CD8-positive, alpha-beta memory T cell (primary cell): ENCODE data around the gene MYO1C. TPM values are rescaled to one million over a fixed set of nuclear protein-coding genes. Genes with fewer than 3 reads are reported as not detected.
"Not testable (repeated sequence)": the region's sequence is repeated elsewhere in the genome, so short reads cannot be mapped to it uniquely, and the experiment has no call there.

Experiments used
- CTCF ChIA-PET: fragments of 350-600 bp; sonication (Branson Sonifier 250); formaldehyde crosslinking; loops from one replicate; lab custom pipeline; 2021; ENCODE audit warnings: antibody characterized with exemption; lab: Charles Lee
- POLR2A ChIA-PET: fragments of 350-600 bp; sonication (Branson Sonifier 250); formaldehyde crosslinking; loops from one replicate; lab custom pipeline; 2021; ENCODE audit warnings: antibody characterized with exemption; lab: Charles Lee
- DNase-seq, 5 donors: peaks; one replicate each; pipeline versions ENCODE4 v3.0.0 to v3.0.0-alpha.2; 2020 to 2022; ENCODE audit warnings: mixed read lengths in 1 of 5
- H3K27ac ChIP-seq: one replicate; pipeline ENCODE4 v1.7.0; 2013; ENCODE audit warnings: low read depth, mild to moderate bottlenecking, low read length, moderate library complexity
- H3K27me3 ChIP-seq: 2 replicates; pipeline ENCODE4 v1.7.0; 2013; ENCODE audit warnings: low read length, mild to moderate bottlenecking; ENCODE audit not compliant: insufficient read depth, poor library complexity, severe bottlenecking
- H3K36me3 ChIP-seq: 2 replicates; pipeline ENCODE4 v1.7.0; 2013; ENCODE audit warnings: mild to moderate bottlenecking, low read length, moderate library complexity; ENCODE audit not compliant: insufficient read depth
- H3K4me1 ChIP-seq: 2 replicates; pipeline ENCODE4 v1.7.0; 2013; ENCODE audit warnings: mild to moderate bottlenecking, low read length, moderate library complexity; ENCODE audit not compliant: insufficient read depth
- H3K4me3 ChIP-seq: 2 replicates; pipeline ENCODE4 v1.7.0; 2013; ENCODE audit warnings: mild to moderate bottlenecking, low read length
- H3K9me3 ChIP-seq: 2 replicates; pipeline ENCODE4 v1.7.0; 2013; ENCODE audit warnings: mild to moderate bottlenecking, low read length
- H3K27ac Mint-ChIP-seq, 8 donors: one replicate each; pipeline ENCODE4 v1.8.0; 2020 to 2021; ENCODE audit warnings: mixed read lengths in 8 of 8, mild to moderate bottlenecking in 6 of 8, inconsistent platforms in 3 of 8, moderate library complexity in 3 of 8
- H3K27me3 Mint-ChIP-seq, 2 donors: one replicate each; pipeline ENCODE4 v1.8.0; 2020 to 2021; ENCODE audit warnings: mixed read lengths in 2 of 2, mild to moderate bottlenecking in 1 of 2, moderate library complexity in 1 of 2
- H3K36me3 Mint-ChIP-seq, 3 donors: one replicate each; pipeline ENCODE4 v1.8.0; 2020 to 2021; ENCODE audit warnings: mixed read lengths in 3 of 3, inconsistent platforms in 1 of 3, mild to moderate bottlenecking in 1 of 3
- H3K4me1 Mint-ChIP-seq, 3 donors: one replicate each; pipeline ENCODE4 v1.8.0; 2020 to 2021; ENCODE audit warnings: mixed read lengths in 3 of 3, inconsistent platforms in 1 of 3, mild to moderate bottlenecking in 1 of 3
- H3K4me3 Mint-ChIP-seq, 7 donors: one replicate each; pipeline ENCODE4 v1.8.0; 2020 to 2021; ENCODE audit warnings: mixed read lengths in 7 of 7, mild to moderate bottlenecking in 6 of 7, moderate library complexity in 4 of 7, inconsistent platforms in 2 of 7
- H3K9me3 Mint-ChIP-seq, 5 donors: one replicate each; pipeline ENCODE4 v1.8.0; 2020 to 2022; ENCODE audit warnings: mixed read lengths in 5 of 5, mild to moderate bottlenecking in 3 of 5, moderate library complexity in 2 of 5, inconsistent platforms in 1 of 5
- polyA plus RNA-seq: library from polyadenylated mRNA; unstranded; fragments of 300-500 nt; fragmentation: Illumina TruSeq; gene quantifications from one replicate; pipeline ENCODE4 v1.2.3, GENCODE V29; 2021
- total RNA-seq, 2 experiments: library from RNA; stranded (reverse); gene quantifications; one replicate each; pipeline ENCODE4 v1.2.3, GENCODE V29; 2021

The MYO1C gene
- total and polyA plus RNA-seq, 3 experiments from 2014 or later, result 5.7 to 36.9 (median 36.6) TPM

DNA sequence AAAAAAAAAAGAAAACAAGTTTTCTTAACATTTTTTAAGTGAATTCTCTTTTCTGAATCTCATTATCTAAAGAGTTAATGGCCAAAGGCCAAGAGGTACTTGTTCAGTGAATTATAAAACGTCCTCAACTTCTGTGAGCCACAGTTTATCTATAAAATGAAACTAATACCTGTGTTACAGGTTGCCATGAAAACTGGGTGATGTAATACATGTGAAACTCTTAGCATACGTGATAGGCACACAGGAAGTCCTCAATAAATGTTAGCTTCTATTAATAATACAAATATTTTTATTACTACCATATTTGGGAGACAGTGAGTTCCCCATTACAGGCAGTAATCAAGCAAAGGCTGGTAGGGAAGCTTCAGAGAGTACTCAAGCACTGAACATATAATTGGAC, 37.4 kb upstream of the MYO1C start:
- H3K27ac Mint-ChIP-seq, result no peak overlapping the region

DNA sequence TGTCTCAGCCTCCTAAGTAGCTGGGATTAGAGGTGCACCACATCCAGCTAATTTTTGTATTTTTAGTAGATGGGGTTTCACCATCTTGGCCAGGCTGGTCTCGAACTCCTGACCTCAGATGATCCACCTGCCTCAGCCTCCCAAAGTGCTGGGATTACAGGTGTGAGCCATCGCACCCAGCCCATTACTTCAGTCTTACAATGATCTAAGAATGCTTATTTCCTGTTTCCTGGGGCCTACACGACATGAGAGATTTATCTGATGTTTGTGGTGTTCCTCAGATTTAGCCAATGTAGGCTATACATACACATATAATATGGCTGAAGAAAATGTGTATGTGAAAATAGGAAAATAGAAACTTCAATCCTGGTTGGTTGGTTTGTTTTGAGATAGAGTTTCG, 34.4 kb upstream of the MYO1C start:
- H3K9me3 ChIP-seq, H3K4me1 ChIP-seq, H3K36me3 ChIP-seq, H3K9me3 Mint-ChIP-seq, H3K4me3 ChIP-seq, H3K27ac ChIP-seq, CTCF ChIA-PET, H3K27me3 Mint-ChIP-seq, H3K27me3 ChIP-seq: not testable (repeated sequence)
- POLR2A ChIA-PET, result interaction anchor here (1.3 kb wide), 1 partner anchor 11 kb away, joined by 5 read pairs; the partner anchor contains the start of gene INPP5K
- peaks cover 0 to 40% (median 6%) of the 10 kb centered on the region in 3 donors for H3K36me3 Mint-ChIP-seq
- peaks cover 9 to 16% (median 16%) of the 10 kb centered on the region in 3 donors for H3K4me1 Mint-ChIP-seq
- DNase-seq, result peak in 1 of 5 donors; percentile 15
- H3K27ac Mint-ChIP-seq, result peak overlapping the region; percentile 19 to 85 (median 58)
- peak overlapping the region in 1 of 7 donors; percentile 18 for H3K4me3 Mint-ChIP-seq

More for the DNA sequence above, 37.4 kb upstream of the MYO1C start:
- Histone ChIP-seq H3K9me3 (no peaks in the 10 kb centered on the region), H3K4me1 (peaks cover 6% of the 10 kb centered on the region), H3K27ac (no peak overlapping the region), H3K36me3 (peaks cover 11% of the 10 kb centered on the region), H3K27me3 (no peaks in the 10 kb centered on the region), H3K4me3 (no peak overlapping the region)
- no peaks in the 10 kb centered on the region for H3K27me3 Mint-ChIP-seq
- POLR2A ChIA-PET, result no interaction called here
- CTCF ChIA-PET, result no interaction called here
- H3K4me1 Mint-ChIP-seq, result peaks cover 9 to 16% (median 16%) of the 10 kb centered on the region in 3 donors
- DNase-seq, result no peak
- H3K9me3 Mint-ChIP-seq, result no peaks in the 10 kb centered on the region
- no peak overlapping the region for H3K4me3 Mint-ChIP-seq
- peaks cover 0 to 59% (median 8%) of the 10 kb centered on the region in 3 donors for H3K36me3 Mint-ChIP-seq

DNA sequence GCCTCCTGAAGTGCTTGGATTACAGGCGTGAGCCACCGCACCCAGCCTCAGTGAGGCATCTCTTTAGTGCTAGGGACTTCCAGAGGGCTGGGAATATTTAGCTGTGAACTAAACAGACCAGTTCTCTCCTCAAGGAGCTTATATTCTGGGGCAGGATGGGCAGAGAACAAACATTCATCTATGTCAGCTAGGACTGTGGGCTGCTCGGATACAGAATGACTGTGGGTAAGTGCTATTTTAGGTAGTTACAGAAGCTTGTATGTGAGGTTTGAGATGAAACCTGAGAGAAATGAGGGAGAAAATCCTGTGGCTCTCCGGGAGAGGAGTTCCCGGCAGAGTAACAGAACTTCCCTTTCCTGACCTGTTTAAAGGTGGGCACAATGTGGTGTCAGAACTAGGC, 30.1 kb upstream of the MYO1C start:
- H3K27me3 ChIP-seq, result no peaks in the 10 kb centered on the region
- no peak overlapping the region for H3K4me3 ChIP-seq
- H3K27ac Mint-ChIP-seq, result peak overlapping the region in 3 of 8 donors; percentile 30 to 50 (median 32)
- no peaks in the 10 kb centered on the region for H3K36me3 ChIP-seq
- H3K27me3 Mint-ChIP-seq, result no peaks in the 10 kb centered on the region
- peaks cover 0 to 27% (median 6%) of the 10 kb centered on the region in 3 donors for H3K36me3 Mint-ChIP-seq
- peaks cover 11 to 20% (median 19%) of the 10 kb centered on the region in 3 donors for H3K4me1 Mint-ChIP-seq
- H3K9me3 ChIP-seq, result no peaks in the 10 kb centered on the region
- ChIA-PET CTCF (no interaction called here), POLR2A (no interaction called here)
- H3K27ac ChIP-seq, result no peak overlapping the region
- H3K4me1 ChIP-seq, result peaks cover 9% of the 10 kb centered on the region
- H3K4me3 Mint-ChIP-seq, result no peak overlapping the region
- no peak for DNase-seq
- no peaks in the 10 kb centered on the region for H3K9me3 Mint-ChIP-seq

DNA sequence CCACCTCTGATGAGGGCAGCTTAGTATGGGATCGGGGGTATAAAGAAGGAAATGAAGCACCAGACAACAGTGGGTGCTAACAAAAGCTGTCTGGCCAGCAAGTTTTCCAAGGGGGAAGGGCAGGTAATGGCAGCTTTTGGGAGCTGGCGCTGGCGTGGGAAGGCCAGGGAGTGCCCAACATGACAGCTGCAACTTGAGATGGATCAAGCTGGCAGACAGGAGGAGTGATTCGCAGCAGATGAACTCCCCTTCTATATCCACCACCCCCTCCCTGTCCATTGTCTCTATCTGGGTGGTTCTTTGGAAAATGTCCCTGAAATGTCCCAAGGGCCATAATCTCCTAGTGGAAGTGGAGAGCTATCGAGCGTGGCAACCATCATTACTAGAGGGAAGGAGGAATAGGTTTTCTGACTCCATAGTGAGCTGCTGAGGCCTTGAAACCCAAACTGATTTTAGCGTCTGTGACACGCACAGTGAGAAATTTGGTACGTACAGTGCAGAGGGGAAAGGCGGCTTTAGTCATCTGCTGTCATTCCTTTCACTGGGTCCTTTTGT, 28.7 kb upstream of the MYO1C start:
- H3K9me3 ChIP-seq, result no peaks in the 10 kb centered on the region
- no peaks in the 10 kb centered on the region for H3K9me3 Mint-ChIP-seq
- H3K27me3 Mint-ChIP-seq, result no peaks in the 10 kb centered on the region
- H3K36me3 Mint-ChIP-seq, result peaks cover 0 to 26% (median 6%) of the 10 kb centered on the region in 3 donors
- no peaks in the 10 kb centered on the region for H3K36me3 ChIP-seq
- no peak overlapping the region for H3K4me3 ChIP-seq
- H3K4me1 ChIP-seq, result peaks cover 6% of the 10 kb centered on the region
- H3K4me1 Mint-ChIP-seq, result peaks cover 4 to 14% (median 11%) of the 10 kb centered on the region in 3 donors
- H3K27ac ChIP-seq, result no peak overlapping the region
- no peaks in the 10 kb centered on the region for H3K27me3 ChIP-seq
- ChIA-PET POLR2A (no interaction called here), CTCF (interaction anchor here (1.0 kb wide), 1 partner anchor 156 kb away, joined by 3 read pairs; no protein-coding TSS in a partner anchor)
- DNase-seq, result no peak
- H3K27ac Mint-ChIP-seq, result peak overlapping the region in 2 of 8 donors; percentile 39 to 55
- H3K4me3 Mint-ChIP-seq, result peak overlapping the region in 1 of 7 donors; percentile 40

DNA sequence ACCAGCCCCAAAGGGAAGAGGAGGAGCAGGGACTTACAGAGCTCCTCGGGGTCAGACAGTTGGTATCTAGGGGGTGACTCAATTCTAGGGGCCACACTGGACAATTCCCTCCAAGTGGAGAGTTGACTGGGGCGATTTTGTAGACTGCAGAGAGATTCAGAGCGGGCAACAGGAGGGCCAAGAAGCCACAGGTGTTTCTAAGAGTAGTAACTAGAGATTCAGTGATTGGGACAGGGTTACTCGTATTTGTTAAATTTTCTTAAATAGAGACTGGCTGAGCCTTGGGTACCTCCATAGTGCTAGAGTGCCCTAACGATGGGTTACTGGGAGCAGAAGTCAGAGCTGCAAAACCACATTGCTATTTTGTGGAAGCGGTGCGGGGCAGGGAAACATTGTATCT, 27.2 kb upstream of the MYO1C start:
- ChIA-PET POLR2A (no interaction called here), CTCF (interaction anchor here (1.0 to 3.2 kb wide), 2 partner anchors 154 to 261 kb away, joined by 5 to 15 read pairs; no protein-coding TSS in a partner anchor)
- H3K9me3 Mint-ChIP-seq, result no peaks in the 10 kb centered on the region
- peaks cover 14 to 22% (median 19%) of the 10 kb centered on the region in 3 donors for H3K4me1 Mint-ChIP-seq
- no peak overlapping the region for H3K27ac ChIP-seq
- peak overlapping the region in 5 of 8 donors; percentile 10 to 94 (median 26) for H3K27ac Mint-ChIP-seq
- H3K4me1 ChIP-seq, result peaks cover 16% of the 10 kb centered on the region
- no peaks in the 10 kb centered on the region for H3K36me3 ChIP-seq
- no peaks in the 10 kb centered on the region for H3K9me3 ChIP-seq
- H3K27me3 Mint-ChIP-seq, result no peaks in the 10 kb centered on the region
- H3K36me3 Mint-ChIP-seq, result peaks cover 0 to 30% (median 6%) of the 10 kb centered on the region in 3 donors
- no peaks in the 10 kb centered on the region for H3K27me3 ChIP-seq
- H3K4me3 Mint-ChIP-seq, result peak overlapping the region in 3 of 7 donors; percentile 9 to 80 (median 13)
- no peak for DNase-seq
- H3K4me3 ChIP-seq, result no peak overlapping the region

DNA sequence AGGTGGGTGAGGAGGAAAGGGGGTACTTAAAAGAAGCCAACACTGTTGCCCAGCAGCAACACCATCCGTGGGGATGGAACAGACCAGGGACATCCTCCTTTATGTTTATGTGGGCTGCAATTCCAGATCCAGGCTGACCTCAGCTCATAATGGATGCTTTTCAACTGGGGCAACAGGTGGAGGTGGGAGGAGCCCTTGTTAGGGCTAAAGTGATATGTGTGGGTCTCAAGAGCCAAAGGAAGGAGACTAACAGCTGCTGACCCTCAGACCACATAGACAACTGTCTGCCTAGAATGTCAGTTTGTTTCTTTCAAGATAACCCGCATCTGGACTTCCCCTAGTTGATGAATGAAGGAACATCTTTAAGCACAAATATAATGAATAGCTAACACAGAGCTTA, 25.9 kb upstream of the MYO1C start:
- Mint-ChIP-seq H3K36me3 (peaks cover 0 to 39% (median 6%) of the 10 kb centered on the region in 3 donors), H3K9me3 (no peaks in the 10 kb centered on the region), H3K4me3 (peak overlapping the region; percentile 28 to 95 (median 76)), H3K27ac (peak overlapping the region in 5 of 8 donors; percentile 10 to 94 (median 63)), H3K27me3 (no peaks in the 10 kb centered on the region), H3K4me1 (peaks cover 20 to 33% (median 29%) of the 10 kb centered on the region in 3 donors)
- Histone ChIP-seq H3K4me1 (peaks cover 21% of the 10 kb centered on the region), H3K27me3 (no peaks in the 10 kb centered on the region), H3K9me3 (no peaks in the 10 kb centered on the region), H3K36me3 (peaks cover 2% of the 10 kb centered on the region), H3K4me3 (no peak overlapping the region), H3K27ac (no peak overlapping the region)
- DNase-seq, result no peak
- ChIA-PET POLR2A (interaction anchor here (0.6 kb wide), 1 partner anchor 111 kb away, joined by 3 read pairs; no protein-coding TSS in a partner anchor), CTCF (interaction anchor here (0.9 to 3.2 kb wide), 3 partner anchors 15 to 153 kb away, joined by 4 to 15 read pairs (median 5); no protein-coding TSS in a partner anchor)

DNA sequence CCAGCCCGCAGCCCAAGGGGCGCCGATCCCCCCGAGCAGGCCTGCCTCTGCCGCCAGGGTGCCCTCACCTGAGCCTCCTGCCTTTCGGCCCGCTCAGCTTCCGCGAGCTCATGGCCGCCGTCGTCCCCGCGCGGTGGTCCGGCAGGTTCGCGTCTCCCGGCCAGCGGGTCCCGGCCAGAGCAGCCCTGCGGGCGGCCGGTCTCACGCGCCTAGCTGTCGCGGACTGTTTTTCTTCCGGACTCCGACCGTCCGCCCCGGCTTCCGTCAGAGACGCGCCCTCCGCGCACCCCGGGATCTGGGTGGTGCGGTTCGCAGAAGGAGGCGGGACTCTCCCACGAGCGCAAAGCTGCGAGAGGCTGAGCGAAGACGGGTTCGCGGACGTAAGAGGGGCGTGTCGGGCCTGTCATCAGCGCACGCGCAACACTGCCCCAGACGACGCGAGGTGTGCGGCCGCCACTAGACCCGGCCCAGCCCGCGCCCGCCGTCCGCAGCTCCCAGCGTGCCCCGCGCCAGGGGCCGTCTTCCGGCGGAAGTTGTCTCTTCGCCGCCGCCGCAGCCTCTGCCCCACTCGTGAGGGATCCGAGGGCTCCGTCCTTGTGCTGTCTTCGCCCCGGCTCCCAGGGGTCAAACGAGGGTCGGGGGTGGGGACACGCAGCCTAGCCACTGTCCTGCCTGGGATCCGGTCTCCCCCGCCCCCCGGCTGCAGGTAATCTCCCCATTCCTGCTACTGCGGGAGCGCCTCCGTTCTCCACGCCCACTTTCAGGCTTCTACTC, 24.1 kb upstream of the MYO1C start, which contains the start of gene INPP5K:
Gene INPP5K (minus strand): TSS at position 225 of the 774 bp plus-strand sequence. CDS start 113 bp downstream, at position 112.
- Mint-ChIP-seq H3K4me3 (peak within 1 kb of the TSS; percentile 93 to 98 (median 94)), H3K9me3 (no peaks in the 10 kb centered on the region), H3K27ac (peak within 1 kb of the TSS; percentile 90 to 99 (median 96)), H3K4me1 (peaks cover 20 to 43% (median 35%) of the 10 kb centered on the region in 3 donors), H3K36me3 (peaks cover 0 to 49% (median 7%) of the 10 kb centered on the region in 3 donors), H3K27me3 (no peaks in the 10 kb centered on the region)
- Histone ChIP-seq H3K27ac (peak within 1 kb of the TSS; percentile 89), H3K4me1 (peaks cover 21% of the 10 kb centered on the region), H3K27me3 (no peaks in the 10 kb centered on the region), H3K36me3 (peaks cover 18% of the 10 kb centered on the region), H3K9me3 (no peaks in the 10 kb centered on the region), H3K4me3 (peak within 1 kb of the TSS; percentile 88)
- POLR2A ChIA-PET, result interaction anchor here (0.5 to 2.3 kb wide), 21 partner anchors 10 to 528 kb away, joined by 3 to 32 read pairs (median 5); partner anchors contain the start of genes CRK, PITPNA, RILP and SLC43A2
- peak; percentile 96 to 99 (median 98) for DNase-seq
- CTCF ChIA-PET, result interaction anchor here (0.8 to 3.7 kb wide), 23 partner anchors 12 to 257 kb away, joined by 3 to 103 read pairs (median 6); partner anchors contain the start of genes RILP and YWHAE
